Cardiac muscle cell (in vitro differentiated cells and primary cell): Measurements from ENCODE around the gene THNSL1. TPM values are rescaled to one million over a fixed set of nuclear protein-coding genes. Genes with fewer than 3 reads are reported as not detected.
A peak's percentile ranks its signal among the peaks of the same experiment; 100 is the strongest.

Source experiments
- DNase-seq, 2 donors: peaks; one replicate each; pipeline versions ENCODE4 v3.0.0 to v3.0.0-alpha.2; 2010 to 2017; ENCODE audit warnings: low read depth in 1 of 2, low spot score in 1 of 2
- H3K27ac ChIP-seq: fragments of 200-600 bp; sonication (generic); 2 replicates; pipeline ENCODE4 v1.5.1; 2016
- H3K27me3 ChIP-seq: fragments of 200-600 bp; sonication (generic); 2 replicates; pipeline ENCODE4 v1.6.0; 2016; ENCODE audit warnings: control low read depth
- H3K36me3 ChIP-seq: fragments of 200-600 bp; sonication (generic); 2 replicates; pipeline ENCODE4 v1.5.1; 2016; ENCODE audit warnings: control low read depth
- H3K4me1 ChIP-seq: fragments of 200-600 bp; sonication (generic); 2 replicates; pipeline ENCODE4 v1.8.1; 2017; ENCODE audit warnings: low read depth, mild to moderate bottlenecking, mixed run types
- H3K4me3 ChIP-seq: fragments of 200-600 bp; sonication (generic); 2 replicates; pipeline ENCODE4 v1.5.1; 2016; ENCODE audit warnings: mild to moderate bottlenecking
- H3K9me3 ChIP-seq: fragments of 200-600 bp; sonication (generic); 2 replicates; pipeline ENCODE4 v1.5.1; 2017; ENCODE audit warnings: low read depth, mild to moderate bottlenecking, control low read depth
- CTCF ChIP-seq: IDR thresholded peaks from 2 replicates; pipeline ENCODE4 v1.5.1; 2012; ENCODE audit warnings: low read depth, mild to moderate bottlenecking, low read length
- polyA plus RNA-seq: library from polyadenylated mRNA; unstranded; fragments of >200 nt; fragmentation: Nextera tagmentation; extraction: Ambion mirVana; gene quantifications from 2 replicates; pipeline ENCODE4 v1.2.1, GENCODE V29; 2016
- total RNA-seq: library from RNA; depleted of rRNA; stranded (reverse); fragments of >200 nt; gene quantifications from 2 replicates; pipeline ENCODE4 v1.2.3, GENCODE V29; 2016

THNSL1 gene
- total and polyA plus RNA-seq, 2 experiments from 2014 or later = 3.9 to 6.9 TPM

DNA sequence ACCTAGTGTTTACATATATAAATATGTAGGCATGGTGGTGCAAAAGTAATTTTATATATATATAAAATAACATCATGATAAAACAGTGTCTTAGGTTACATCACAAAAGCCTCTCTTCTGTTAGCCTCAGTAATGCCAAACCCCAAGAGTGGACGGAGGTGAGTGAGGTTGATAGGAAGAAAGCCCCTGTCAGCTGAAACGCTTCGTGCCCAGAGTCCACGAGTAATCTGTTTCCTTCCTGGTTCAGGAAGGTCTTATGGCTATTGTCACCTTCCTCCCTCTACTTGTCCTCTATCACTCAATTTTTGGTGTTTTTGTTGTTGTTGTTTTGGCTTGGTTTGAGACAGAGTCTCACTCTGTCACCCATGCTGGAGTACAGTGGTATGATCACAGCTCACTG is 41.5 kb downstream of the THNSL1 start:
- Histone ChIP-seq H3K27ac (no peak overlapping the region), H3K4me1 (no peaks in the 10 kb centered on the region), H3K9me3 (no peaks in the 10 kb centered on the region), H3K4me3 (no peak overlapping the region), H3K36me3 (no peaks in the 10 kb centered on the region), H3K27me3 (no peaks in the 10 kb centered on the region)
- DNase-seq = no peak
- TF ChIP-seq CTCF = no peak

DNA sequence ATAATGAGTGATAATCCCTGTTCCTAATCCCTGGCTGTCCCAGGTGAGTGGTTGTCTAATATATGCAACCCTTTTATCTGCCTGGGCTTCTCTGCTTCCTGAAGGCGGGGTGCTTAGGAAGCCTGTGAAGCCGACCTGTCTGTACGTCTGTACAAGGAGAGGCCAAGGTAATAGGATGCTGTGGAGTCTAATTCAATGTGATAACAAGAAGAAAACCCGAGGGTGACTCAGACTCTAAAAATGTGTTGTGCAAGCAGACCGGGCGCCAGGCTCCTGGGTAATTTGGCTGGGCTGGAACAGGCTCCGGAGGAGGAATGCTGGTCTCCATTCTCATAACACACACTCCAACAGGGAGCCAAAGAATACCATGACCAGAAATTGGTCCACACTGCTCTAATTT is 43.6 kb downstream of the THNSL1 start:
- no peak overlapping the region for H3K27ac ChIP-seq
- peak in 1 of 2 donors; percentile 95 for DNase-seq
- no peaks in the 10 kb centered on the region for H3K27me3 ChIP-seq
- H3K4me3 ChIP-seq = no peak overlapping the region
- H3K36me3 ChIP-seq = no peaks in the 10 kb centered on the region
- no peak for TF ChIP-seq CTCF
- no peaks in the 10 kb centered on the region for H3K9me3 ChIP-seq
- H3K4me1 ChIP-seq = no peaks in the 10 kb centered on the region

DNA sequence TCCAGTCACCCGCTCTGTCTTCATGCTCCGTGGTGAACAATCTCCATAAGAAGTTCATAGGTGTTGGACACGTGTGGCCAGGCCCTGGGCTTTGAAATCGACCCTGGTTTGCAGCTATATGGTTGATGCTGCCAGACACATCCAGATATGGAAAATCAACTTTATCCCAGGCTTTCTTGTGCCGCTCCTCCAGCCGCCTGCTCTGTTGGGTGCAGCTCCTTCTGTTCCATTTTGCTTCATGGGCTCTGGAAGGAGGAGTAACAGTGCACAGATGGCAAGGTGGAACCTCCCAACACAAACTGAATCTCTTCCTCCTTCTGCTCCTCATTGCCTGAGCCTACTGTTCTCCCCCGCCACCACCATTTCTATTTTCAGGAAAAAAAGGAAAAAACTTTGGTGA is 44.7 kb downstream of the THNSL1 start:
- no peak for DNase-seq
- H3K27ac ChIP-seq = no peak overlapping the region

DNA sequence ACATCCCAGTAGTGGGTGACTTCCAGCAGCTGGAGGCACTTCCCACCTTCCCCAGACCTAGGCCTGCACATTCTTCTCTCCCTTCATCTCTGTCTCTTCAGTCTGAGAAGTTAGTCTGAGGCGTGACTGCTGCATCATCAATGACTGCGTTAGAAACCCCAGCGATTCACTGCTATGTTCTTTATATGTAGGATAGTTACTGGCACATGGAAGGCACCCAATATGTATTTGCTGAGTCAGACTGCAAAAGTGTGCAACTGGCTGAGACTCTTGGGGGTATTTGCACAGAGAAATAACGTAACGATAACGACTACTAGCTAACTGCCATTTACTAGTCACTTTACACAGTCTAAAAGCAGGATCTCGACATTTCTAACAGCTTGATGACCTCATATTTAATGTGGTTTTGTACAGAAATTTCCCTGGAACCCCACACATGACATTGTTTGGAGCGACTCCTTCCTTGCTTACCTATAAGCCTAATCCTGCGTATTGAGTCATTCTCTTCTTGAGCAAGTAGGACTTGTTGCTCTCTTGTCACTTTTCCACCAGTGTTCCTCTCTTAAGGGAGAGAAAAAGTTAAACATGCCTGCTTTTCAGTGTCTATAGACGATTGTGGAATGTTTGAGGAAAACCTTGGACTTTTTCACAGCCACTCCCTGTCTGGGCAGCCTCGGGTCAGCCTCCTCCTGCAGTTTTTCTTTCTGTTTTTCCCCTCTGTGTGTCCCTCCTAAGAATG is 45.5 kb downstream of the THNSL1 start:
- no peaks in the 10 kb centered on the region for H3K9me3 ChIP-seq
- no peak overlapping the region for H3K4me3 ChIP-seq
- H3K27ac ChIP-seq = no peak overlapping the region

More for the DNA sequence above, 44.7 kb downstream of the THNSL1 start:
- Histone ChIP-seq H3K4me1 (no peaks in the 10 kb centered on the region), H3K36me3 (no peaks in the 10 kb centered on the region), H3K27me3 (no peaks in the 10 kb centered on the region), H3K9me3 (no peaks in the 10 kb centered on the region), H3K4me3 (no peak overlapping the region)
- no peak for TF ChIP-seq CTCF

GRCh38 chr10:25063157-25063556 is 46.7 kb downstream of the THNSL1 start:
- no peak overlapping the region for H3K4me3 ChIP-seq
- no peaks in the 10 kb centered on the region for H3K9me3 ChIP-seq
- no peaks in the 10 kb centered on the region for H3K27me3 ChIP-seq
- no peak for TF ChIP-seq CTCF
- no peaks in the 10 kb centered on the region for H3K36me3 ChIP-seq
- H3K27ac ChIP-seq = no peak overlapping the region
- no peak for DNase-seq
- no peaks in the 10 kb centered on the region for H3K4me1 ChIP-seq

More for the DNA sequence above, 45.5 kb downstream of the THNSL1 start:
- DNase-seq = no peak
- Histone ChIP-seq H3K27me3 (no peaks in the 10 kb centered on the region), H3K4me1 (no peaks in the 10 kb centered on the region), H3K36me3 (no peaks in the 10 kb centered on the region)
- no peak for TF ChIP-seq CTCF
